Stimulated activated naive CD8-positive, alpha-beta T cell treated with anti-CD3 and anti-CD28 coated beads, Interleukin-15, Interleukin-2, amounts not matched to agents 100 U/mL and 50 U/mL, for 24 hours (primary cell): ENCODE measurements around the gene KAT6B.
A peak's percentile ranks its signal among the peaks of the same experiment; 100 is the strongest.
"Not testable (repeated sequence)": the region's sequence is repeated elsewhere in the genome, so short reads cannot be mapped to it uniquely, and the experiment has no call there.

Experiments
- ATAC-seq: fragments of 150-1000 bp; cut with Tn5 transposase; one replicate; pipeline ENCODE4 v1.10.0; 2021
- DNase-seq: peaks from one replicate; pipeline ENCODE4 v3.0.0; 2021

The KAT6B gene

DNA sequence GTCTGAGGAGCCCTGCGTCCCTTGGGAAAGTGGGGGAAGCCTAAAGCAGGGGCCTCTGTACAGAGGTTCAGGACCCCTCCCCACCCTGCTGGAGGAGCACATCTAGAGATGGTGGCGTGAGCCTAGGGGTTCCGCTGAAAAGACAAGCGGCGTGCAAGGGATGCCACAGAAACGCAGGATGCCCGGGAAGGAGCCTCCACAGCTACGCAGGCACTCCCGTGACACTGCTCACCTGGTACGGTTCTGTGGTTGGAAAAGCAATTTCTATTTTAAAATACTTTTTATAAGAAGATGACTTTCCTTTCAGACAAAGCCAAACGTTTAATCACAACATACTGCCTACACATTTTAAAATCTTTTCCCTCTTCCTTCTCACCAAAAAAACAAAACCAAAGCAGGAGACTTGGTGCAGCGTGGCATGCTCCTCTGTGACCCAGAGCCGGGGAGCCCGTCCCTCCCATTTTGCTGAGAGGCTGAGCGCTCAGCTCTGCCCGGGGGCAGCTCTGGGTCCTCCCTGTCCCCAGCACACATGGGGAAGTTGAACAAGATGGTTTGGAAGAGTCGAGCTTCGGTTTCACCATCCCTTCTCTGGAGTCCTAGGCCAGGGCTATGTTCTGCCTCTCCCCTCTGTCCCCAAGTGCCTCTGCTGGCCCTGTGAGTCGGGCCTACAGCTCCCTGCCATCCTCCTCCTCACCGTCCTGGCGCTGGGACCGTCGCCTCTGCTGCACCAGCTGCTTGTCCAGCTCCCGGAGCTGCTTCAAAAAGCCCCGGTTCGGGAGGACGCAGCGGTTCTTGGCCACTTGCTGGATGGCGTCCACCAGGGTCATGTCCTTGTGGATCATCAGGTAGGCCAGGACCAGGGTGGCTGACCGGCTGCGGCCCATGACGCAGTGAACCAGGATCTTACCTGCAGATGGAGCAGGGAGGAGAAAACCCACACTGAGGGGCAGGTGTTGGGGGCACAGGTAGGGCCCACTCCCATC, 211.1 kb downstream of the KAT6B start:
- ATAC-seq (no peak), DNase-seq (no peak)

DNA sequence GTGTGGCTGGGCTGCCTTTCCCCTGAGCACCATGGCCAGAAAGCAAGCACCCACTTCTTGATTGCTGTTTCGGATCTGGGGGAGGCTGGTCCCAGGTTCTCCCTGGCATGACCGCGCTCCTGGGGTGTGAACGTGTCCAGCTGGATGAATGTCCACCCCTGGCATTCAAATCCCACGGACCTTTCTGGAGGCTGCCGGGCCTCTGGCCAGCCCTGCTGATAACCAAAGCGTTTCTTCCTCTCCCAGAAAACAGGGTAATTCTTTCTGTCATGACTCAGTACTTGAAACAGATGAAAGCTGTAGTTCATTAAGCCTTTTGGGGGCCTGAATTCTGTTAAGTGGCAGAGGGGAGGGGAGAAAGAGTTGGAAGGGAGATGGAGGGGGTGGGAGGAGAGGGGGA, 211.9 kb downstream of the KAT6B start:
- ATAC-seq (no peak), DNase-seq (no peak)

DNA sequence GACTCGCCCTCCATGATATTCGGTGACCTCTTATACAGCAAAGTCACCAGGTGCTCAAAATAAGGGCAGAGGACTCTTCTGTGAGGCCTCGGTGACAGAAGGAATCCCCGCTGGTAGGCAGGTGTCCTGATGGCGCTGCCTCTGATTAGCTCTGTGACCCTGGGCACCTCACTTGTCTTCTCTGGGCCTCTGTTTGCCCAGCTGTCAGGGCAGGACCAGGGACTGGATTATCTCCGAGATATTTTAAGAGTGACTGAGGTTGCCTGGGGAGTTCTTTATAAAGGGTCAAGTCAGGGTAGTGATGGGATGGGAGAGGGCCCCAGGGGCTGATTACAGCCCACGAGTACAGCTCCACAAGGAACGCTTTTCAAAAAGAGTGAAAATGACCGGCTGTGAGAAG, 214.2 kb downstream of the KAT6B start:
- DNase-seq (no peak), ATAC-seq (no peak)

DNA sequence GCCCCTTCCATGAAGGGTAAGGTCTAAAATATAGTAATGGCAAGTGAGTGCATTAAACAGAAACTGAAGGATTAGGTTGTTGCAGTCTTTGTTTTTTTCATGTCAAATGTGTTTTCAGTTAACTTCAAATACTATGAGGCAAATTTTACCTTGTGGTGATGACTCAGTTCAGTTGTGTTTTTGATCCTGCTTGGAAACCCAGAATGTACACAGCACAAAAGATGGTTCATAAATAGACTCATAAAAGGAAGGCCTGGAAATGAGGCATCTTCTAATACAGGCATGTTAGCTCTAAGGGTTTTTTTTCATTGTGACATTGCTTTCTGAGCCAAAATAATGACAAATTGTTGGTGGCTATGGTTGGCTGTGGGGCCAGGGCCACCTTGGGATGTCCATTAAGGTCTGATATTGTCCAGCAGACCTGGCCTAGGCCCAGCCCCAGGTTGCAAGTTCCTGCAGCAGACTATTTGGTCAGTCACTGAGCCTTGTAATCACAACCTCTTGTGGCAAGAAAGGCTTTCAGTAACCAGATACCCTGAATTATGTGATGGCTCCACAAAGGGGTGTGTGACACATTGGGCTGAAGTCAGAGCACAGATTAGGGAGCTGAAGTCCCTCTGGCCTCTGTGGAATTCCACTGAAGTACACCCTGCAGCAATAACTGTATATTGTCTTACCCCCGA, 216.0 kb downstream of the KAT6B start:
- DNase-seq (no peak), ATAC-seq (peak; percentile 69)

DNA sequence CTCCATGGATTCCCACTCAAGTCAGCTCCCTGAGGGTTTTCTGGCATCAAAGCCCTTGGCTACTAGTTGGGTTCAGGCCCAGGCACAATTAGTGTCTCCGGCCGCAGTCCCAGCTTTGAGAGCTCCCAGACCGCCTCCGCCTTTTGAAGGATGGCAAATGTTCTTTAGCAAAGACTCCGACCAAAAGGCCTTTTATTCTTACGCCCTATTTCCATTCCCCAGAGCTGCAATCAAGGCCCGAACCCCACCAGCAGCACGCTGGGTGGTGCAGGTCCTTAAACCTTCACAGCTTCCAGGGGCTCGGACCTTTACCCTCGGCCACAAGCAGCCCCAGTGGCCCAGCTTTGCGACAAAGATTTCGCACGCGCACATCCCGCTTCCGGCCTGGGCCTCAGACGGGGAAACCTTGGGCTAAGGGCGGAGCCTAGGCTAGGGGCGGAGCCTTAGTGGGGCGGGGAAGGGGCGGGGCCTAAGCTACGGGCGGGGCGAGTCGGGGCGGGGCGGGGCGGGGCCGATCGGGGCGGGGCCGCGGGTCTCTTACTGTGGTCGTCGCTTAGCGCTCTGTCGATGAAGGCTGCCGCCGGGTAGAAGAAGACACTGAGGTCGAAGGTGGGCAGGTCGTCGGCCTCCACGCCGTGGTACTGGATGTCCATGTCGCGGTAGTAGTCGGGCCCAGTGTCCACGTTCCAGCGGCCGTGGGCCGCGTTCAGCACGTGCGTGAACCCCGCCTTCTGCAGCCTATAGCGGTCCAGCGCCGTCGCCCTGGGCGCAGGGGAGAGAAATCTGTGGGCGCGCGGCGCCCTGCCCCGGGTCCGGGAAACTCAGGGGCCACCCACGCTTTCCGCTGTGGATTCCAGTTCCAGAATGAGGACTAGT, 217.1 kb downstream of the KAT6B start:
- ATAC-seq (peak; percentile 42), DNase-seq (peak; percentile 47)

DNA sequence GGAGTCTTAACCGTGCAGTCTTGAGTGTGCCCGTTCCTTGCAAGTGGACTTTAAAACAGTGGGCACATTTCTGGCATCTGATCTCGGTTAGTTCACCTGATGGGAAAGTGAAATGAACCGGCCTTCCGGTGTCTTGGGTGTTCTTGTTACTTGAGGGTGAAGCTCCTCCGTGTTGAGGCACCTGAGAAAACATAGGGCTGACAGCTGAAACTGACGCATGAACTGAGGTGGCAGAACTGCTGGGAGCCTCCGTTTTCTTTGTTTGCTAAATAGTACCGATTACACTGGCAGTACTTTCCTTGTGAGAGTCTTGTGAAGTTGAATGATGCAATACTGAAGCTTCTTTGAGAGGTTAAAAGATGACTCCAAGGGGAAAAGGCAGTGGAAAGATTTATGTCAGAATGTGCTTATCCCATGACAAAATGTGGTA, 222.3 kb downstream of the KAT6B start:
- ATAC-seq (no peak), DNase-seq (no peak)

DNA sequence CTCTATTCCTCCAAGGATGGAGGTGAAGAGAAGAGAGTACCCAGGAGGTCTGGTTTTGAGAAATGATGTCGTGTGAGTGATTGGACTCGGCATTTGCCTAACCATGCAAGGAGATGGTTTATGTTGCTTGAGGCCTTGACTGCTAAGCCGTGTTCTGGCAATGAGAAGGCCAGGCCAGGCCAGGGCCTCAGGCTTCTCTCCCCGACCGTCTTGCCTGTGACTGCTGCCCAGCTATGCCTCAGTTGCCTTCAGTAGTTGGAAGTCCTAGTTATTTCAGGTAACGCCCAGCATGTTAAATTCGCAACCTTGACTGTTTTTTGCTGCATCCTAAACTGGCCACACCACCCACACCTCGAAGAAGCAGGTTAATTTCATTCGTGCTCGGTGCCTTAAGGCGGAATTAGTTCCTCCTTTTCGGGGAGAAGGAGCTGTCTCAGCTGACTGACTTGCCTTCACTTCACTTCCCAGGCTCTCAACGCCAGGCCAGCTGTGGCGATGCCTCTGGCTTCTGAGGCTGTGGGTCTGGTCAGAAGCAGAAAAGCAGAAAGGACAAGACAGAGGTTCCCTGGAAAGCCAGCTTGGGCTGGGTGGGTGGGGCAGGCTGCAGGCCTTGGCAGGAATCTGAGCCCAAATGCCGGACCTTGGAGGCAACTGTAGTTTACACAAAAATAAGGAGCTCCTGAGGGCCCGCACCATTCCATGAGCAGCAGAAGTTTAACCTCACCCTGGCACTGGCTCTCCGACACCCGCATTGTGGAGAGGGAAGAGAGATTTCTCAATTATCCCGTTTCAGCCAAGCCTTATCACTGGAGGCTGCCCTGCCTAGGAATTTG, 223.1 kb downstream of the KAT6B start:
- ATAC-seq (no peak), DNase-seq (no peak)

DNA sequence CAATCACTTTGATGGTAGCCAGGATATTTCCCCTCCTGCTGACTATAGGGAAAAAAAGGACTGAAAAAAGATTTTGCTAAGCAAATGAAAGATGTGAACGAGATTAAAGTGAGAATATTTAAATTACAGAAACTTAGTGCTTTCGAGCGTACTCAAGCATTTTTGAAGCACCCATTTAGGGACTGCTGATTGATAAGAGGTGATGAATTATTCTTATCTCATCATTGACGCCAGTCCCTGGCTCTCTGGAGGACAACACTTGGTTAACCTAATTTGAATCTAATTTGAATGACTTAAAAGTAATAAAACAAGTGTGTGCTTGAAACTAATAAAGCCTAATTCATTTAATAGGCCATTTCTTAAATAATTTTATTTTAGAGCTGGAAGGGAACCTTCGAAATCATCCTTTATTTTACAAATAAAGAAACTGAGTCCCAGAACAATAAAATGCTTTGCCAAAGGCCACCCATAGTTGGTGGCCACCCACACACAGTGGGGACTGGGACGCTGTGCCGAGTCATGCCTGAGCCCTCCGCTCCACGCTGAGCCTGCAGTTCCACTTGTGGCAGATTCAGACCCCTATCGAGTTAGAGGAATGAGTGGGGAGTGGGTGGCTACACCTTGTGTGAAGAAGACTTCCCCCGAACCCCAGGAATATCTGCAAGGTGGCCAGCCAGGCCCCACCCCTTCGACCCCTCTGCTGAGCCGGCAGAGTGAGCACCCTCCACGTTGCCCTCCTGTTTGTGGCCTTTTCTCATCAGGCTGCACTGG, 223.9 kb downstream of the KAT6B start:
- DNase-seq (no peak), ATAC-seq (no peak)

DNA sequence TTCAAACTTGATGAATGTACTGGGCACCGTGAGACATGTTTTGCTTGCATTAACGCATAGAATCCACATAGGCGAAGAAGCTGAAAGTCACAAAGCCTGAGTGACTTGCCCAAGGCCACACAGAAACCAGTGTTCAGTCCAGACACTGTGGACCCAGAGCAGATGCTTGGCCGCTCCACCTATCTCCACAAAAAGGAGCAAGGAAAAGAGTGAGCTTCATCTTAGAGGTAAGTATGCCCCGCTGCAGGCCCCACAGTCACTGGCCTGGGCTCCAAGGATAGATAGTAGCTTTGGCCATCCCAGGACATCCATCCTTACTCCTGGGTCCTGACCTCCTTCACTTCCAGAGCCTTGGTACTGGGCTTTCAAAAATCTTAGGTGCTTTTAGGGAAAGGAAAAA, 224.9 kb downstream of the KAT6B start:
- ATAC-seq: no peak
- DNase-seq: no peak

DNA sequence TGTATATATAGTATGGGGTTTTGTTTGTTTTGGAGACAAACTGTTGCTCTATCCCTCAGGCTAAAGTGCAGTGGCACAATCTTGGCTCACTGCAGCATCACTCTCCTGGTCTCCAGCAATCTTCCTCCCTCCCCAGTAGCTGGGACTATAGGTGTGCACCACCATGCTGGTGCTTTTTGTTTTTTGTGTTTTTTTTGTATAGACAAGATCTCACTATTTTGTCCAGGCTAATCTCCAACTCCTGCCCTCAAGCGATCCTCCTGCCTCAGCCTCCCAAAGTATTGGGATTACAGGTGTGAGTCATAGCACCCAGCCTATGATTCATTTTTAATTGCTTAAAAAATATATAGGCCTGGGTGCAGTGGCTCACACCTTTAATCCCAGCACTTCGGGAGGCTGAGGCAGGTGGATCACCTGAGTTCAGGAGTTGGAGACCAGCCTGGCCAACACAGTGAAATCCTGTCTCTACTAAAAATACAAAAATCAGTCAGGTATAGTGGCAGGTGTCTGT, 229.6 kb downstream of the KAT6B start:
- ATAC-seq, DNase-seq: not testable (repeated sequence)

DNA sequence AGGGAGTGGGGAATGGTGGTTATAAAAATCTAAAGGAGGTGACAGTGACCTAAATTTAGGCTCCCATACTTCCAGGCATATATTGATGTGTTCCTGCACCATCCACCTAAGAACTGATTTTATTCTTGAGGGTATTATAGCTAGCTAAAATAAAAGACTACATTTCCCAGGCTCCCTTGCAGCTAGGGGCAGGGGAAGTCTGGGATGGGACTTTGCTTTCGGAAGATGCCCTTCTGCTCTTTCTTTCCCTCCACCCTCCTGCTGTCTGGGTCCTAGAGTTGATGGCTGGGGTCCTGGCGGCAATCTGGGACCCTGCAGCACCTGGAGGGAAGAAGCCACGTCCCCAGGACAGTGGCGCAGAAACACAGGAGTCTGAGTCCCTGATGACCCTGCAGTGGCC, 231.3 kb downstream of the KAT6B start:
- no peak for DNase-seq

DNA sequence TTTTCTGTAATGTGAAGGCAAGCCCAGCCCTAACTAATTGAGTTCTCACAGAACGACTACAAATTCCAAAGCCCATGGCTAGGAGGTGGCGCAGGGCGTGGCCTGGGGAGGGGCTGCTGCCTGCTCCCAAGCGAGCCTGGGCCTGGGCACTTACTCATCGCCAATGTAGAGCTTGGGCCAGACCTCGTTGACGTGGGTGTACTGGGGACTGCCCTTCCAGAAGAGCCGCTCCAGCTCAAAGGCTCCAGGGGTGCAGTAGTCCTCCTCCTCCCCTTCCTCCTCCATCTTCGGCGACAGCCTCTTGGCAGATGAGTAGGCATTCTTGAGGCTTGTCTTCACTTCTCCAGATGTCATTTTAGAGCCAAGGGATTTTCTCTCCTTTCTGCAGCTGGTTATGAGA, 231.8 kb downstream of the KAT6B start:
- no peak for DNase-seq
- ATAC-seq: no peak

More for the DNA sequence above, 231.3 kb downstream of the KAT6B start:
- ATAC-seq: no peak

DNA sequence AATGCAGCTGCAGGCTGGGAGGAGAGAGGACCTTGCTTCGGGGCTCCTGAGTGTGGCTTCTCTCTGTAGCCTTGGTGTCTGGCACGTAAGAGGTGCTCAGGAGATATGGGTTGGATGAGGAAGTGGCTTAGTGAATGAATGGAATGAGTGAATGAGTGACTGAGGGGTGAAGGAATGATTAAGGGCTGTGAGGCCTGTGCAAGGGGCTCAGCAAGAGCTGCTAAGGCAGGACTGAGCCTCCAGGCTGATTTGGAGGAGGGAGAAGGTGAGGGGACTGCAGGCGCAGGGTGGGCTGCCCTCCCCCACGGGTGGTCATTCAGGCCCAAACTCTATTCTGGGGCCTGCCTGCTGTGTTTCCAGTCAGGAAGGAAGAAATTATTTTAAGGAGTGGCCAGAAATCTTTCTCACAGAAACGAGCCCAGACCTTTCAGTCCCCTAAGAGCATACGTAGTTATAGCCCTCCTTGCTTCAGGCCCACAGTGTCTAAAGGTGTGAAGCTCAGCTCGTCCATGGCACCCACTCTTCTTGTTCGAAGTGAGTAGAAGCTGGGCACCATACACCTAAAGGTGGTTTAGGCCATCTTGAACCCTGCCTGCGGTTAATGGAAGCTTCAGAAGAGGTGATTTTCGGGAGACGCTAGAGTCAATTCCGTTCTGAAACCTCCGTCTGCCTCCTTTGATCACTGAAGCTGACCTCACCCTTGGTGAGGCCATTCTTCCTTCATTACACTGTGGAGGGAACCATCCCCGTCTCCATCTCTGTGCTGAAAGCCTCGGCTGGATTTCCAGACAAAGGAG, 235.5 kb downstream of the KAT6B start:
- ATAC-seq (no peak), DNase-seq (no peak)

DNA sequence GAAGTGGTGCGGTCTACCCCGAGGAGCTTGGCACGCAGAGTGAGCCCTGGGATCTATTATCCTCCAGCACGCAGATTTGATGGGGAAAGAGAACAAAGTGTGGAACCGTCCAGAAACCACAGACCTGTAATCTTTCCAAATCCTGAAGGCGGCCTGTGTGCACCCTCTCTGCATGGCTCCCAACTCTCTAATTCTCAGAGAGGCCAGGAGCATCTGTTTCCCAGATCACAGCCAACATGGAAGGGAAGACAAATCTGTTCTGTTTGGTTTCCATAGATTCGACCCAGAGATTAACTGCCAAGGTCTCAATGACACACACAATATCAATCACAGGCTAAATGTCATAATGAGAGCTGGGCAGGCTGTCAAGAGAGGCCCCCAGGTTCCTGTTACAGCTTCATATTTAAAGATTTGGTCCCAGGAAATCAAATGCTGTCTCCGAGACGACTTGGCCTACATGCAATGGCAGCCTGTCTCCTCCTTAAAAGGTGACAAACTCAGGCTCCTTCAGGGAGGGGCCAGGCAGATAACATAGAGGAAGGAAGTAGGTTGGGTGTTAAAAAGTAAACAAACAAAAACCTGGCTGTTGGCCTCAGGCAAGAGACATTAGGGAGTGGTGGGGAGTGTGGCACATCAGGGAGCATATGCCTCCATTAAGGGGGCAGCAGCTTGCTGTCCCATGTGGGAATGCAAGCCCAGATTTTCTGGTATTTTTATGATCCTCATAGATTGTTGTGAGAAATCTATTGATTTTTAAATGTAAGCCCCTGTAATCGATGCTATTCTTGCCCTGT, 236.3 kb downstream of the KAT6B start:
- no peak for DNase-seq
- no peak for ATAC-seq

DNA sequence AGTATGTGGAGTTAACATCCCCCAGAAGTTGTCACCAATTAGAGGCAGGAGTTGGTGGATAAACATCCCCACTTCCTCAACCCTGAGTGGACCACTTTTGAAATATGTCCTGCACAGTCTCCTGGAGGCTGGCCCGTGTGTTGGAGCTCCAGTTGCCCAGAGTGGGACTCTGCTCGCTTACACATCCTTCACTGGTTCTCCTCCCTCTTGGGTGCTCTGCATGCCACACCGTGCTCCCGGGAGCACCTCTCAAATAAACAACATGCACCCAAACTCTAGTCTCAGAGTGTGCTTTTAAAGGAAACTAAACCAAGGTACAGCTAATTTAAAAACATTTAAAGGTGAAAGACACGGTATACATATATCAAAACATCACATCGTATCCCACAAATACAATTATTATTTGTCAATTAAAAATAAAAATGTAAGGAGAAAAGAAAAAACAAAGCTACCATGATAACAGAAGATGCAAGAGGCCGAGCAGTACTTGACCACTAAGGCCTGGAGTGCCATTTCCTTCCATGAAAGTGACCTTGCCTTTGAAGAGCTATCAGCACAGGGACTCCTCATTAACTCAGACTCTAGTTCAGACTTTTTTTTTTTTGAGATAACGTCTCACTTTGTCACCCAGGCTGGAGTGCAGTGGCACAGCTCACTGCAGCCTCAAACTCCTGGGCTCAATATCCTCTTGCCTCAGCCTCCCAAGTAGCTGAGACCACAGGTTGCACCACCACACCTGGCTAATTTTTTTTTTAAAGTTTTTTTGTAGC, 237.2 kb downstream of the KAT6B start:
- no peak for ATAC-seq
- no peak for DNase-seq

DNA sequence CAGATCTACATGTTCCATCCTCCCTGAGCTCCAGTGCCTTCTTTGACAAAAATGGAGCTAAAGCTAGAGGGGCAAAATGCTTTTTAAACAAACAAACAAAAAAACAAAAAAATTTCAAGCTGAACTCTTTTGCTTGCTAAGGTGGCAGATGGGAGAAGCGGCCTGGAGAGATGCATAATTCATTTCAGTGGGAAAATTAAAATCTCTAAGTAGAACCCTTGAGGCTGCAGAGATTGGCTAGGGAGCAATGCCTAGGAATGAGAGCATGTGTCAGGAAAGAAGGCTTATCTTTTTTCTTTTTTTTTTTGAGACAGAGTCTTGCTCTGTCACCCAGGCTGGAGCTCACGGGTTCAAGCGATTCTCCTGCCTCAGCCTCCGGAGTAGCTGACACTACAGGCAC, 238.7 kb downstream of the KAT6B start:
- ATAC-seq: no peak

DNA sequence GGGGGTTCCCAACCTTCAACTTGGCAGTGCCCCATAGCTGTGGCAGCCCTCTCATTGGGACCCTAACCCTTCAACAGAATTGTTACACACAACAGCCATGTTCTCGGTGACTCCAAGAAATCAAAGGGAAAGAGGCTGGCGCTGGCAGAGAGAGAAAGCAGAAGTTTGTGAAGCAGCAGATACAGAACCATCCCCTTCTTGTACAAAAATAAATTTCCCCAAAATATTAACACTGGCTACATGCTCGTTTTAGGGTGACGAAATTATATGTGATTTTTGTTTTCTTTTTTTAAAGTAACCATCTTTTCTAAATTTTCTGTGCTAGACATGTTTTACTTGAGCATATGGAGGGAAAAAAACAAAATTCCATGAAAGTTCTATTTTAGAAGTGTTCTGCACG, 239.9 kb downstream of the KAT6B start:
- ATAC-seq (no peak), DNase-seq (no peak)

More for the DNA sequence above, 238.7 kb downstream of the KAT6B start:
- DNase-seq: no peak

DNA sequence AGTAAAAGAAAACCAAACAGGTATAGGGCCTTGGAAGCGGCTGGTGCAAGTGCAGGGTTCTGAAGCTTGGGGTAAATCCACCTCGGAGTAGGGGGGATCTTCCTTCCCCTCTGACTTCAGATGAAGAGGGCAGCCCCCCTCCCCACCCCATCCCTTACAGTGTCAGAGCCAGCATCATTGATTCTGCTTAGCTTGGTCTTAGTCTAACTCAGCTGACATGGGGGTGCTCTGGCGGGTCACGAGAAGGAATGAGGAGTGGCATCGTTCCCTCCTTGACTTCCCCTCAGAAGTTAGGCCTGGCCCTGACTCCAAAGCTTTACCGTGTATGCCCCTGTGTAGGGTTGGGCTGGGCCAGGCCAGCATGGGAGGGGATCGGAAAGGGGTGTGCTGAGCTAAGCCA, 240.9 kb downstream of the KAT6B start:
- no peak for DNase-seq
- no peak for ATAC-seq
